ENCODE data around the gene SORCS1. TPM values are rescaled to one million over a fixed set of nuclear protein-coding genes. Genes with fewer than 3 reads are reported as not detected.

Gene SORCS1
- total and polyA plus RNA-seq, 2 experiments from 2014 or later: 1.1 to 4.6 TPM

DNA sequence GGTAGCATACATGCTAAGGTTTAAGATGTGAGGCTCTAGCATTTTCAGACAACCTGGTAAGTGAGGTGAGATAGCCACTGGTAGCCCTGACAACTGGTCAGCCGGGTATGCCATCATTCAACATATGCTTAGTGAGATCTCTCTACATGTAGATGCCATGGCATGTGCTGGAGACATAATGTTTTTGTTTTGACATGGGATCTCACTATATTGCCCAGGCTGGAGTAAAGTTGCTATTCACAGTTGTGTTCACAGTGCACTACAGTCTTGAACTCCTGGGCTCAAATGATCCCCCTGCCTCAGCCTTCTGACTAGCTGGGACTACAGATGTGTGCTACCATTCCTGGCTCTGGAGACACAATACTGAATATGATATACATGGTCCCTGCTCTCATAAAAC, 437.3 kb downstream of the SORCS1 start:
- Histone ChIP-seq H3K79me2 (no peaks in the 10 kb centered on the region), H3K27me3 (no peaks in the 10 kb centered on the region), H4K20me1 (ENCODE audit: insufficient read depth, poor library complexity, severe bottlenecking) (no peaks in the 10 kb centered on the region), H3K9me2 (replicated peaks; ENCODE audit: insufficient read depth) (no peaks in the 10 kb centered on the region), H3K36me3 (replicated peaks; ENCODE audit: insufficient read depth, low read depth) (no peaks in the 10 kb centered on the region), H3K4me2 (no peak overlapping the region), H3K9me3 (ENCODE audit: low read depth) (no peaks in the 10 kb centered on the region), H3K27ac (no peak overlapping the region), H2AFZ (no peak overlapping the region), H3K4me3 (no peak overlapping the region), H3K4me1 (ENCODE audit: insufficient read depth) (no peaks in the 10 kb centered on the region)
- TF ChIP-seq EZH2 (IDR thresholded peaks at IDR 0.05; ENCODE audit: borderline replicate concordance): no peak
- TF ChIP-seq, protein P1, sequence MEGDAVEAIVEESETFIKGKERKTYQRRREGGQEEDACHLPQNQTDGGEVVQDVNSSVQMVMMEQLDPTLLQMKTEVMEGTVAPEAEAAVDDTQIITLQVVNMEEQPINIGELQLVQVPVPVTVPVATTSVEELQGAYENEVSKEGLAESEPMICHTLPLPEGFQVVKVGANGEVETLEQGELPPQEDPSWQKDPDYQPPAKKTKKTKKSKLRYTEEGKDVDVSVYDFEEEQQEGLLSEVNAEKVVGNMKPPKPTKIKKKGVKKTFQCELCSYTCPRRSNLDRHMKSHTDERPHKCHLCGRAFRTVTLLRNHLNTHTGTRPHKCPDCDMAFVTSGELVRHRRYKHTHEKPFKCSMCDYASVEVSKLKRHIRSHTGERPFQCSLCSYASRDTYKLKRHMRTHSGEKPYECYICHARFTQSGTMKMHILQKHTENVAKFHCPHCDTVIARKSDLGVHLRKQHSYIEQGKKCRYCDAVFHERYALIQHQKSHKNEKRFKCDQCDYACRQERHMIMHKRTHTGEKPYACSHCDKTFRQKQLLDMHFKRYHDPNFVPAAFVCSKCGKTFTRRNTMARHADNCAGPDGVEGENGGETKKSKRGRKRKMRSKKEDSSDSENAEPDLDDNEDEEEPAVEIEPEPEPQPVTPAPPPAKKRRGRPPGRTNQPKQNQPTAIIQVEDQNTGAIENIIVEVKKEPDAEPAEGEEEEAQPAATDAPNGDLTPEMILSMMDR (IDR thresholded peaks at IDR 0.05; ENCODE audit: poor library complexity): no peak
- no peak for TF ChIP-seq EZH2phosphoT487 (IDR thresholded peaks at IDR 0.05; ENCODE audit: low read depth, severe bottlenecking, unreplicated experiment)
- 96% methylated on average over 1 of the region's 1 CpG for WGBS (ENCODE audit: low lambda C conversion rate, missing lambda C conversion rate)
- DNase-seq (ENCODE audit: low spot score): no peak

DNA sequence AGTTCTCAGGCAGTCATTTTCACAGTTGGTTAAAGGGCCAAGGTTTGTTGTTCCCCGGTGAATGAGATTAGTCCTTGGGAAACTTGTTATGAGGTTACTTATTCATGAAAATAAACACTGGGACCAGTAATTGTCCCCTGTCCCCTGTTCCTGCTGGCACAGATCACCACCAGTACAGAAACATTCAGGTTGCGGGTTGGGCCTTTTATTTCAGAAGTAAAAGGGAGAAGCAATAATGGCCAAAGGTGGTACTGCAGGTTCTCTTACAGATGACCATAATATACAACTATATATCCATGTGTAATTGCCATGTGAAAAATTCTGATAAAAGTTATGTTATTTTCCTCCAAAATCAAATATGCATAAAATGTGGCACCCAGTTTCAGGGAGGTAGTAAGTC, 442.0 kb downstream of the SORCS1 start:
- WGBS (ENCODE audit: low lambda C conversion rate, missing lambda C conversion rate): 74% methylated on average over 2 of the region's 2 CpGs

DNA sequence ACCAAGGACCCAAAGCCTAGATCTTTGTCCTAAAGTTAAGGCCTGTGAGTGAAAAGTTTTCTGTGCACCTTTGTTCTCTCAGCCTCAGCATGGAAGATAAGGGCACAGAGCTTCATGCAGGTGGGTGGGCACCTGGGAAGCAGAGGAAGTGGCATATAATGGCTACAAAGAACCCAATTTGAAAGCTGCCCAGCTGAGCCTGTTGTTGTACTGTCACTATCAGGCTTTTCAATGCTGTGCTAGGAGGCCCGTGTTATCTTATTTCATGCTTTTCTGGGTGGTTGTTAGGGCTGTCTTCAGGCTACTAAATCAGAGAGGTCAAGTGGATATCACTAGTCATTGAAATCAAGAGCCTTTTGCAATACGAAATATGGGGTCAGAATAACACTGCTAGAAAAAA, 443.8 kb downstream of the SORCS1 start:
- no peak for DNase-seq (ENCODE audit: low spot score)
- H3K4me1 ChIP-seq (ENCODE audit: insufficient read depth): no peaks in the 10 kb centered on the region
- 88% methylated on average over 2 of the region's 2 CpGs for WGBS (ENCODE audit: low lambda C conversion rate, missing lambda C conversion rate)

More for the DNA sequence above, 442.0 kb downstream of the SORCS1 start:
- DNase-seq (ENCODE audit: low spot score): peak; percentile 34
- Histone ChIP-seq H3K4me3 (no peak overlapping the region), H3K27ac (peak overlapping the region; percentile 58), H2AFZ (no peak overlapping the region), H3K27me3 (no peaks in the 10 kb centered on the region), H3K4me1 (ENCODE audit: insufficient read depth) (no peaks in the 10 kb centered on the region), H3K9me2 (replicated peaks; ENCODE audit: insufficient read depth) (no peaks in the 10 kb centered on the region), H3K36me3 (replicated peaks; ENCODE audit: insufficient read depth, low read depth) (no peaks in the 10 kb centered on the region), H4K20me1 (ENCODE audit: insufficient read depth, poor library complexity, severe bottlenecking) (no peaks in the 10 kb centered on the region), H3K4me2 (peak overlapping the region; percentile 33), H3K79me2 (no peaks in the 10 kb centered on the region), H3K9me3 (ENCODE audit: low read depth) (no peaks in the 10 kb centered on the region)
- TF ChIP-seq, protein P1 (IDR thresholded peaks at IDR 0.05; ENCODE audit: poor library complexity): peak; percentile 18
- TF ChIP-seq EZH2 (IDR thresholded peaks at IDR 0.05; ENCODE audit: borderline replicate concordance) (no peak), EZH2phosphoT487 (IDR thresholded peaks at IDR 0.05; ENCODE audit: low read depth, severe bottlenecking, unreplicated experiment) (no peak)

More for the DNA sequence above, 443.8 kb downstream of the SORCS1 start:
- H2AFZ ChIP-seq: no peak overlapping the region
- no peaks in the 10 kb centered on the region for H4K20me1 ChIP-seq (ENCODE audit: insufficient read depth, poor library complexity, severe bottlenecking)
- H3K27me3 ChIP-seq: no peaks in the 10 kb centered on the region
- H3K4me3 ChIP-seq: no peak overlapping the region
- H3K27ac ChIP-seq: no peak overlapping the region
- H3K4me2 ChIP-seq: no peak overlapping the region
- no peaks in the 10 kb centered on the region for H3K36me3 ChIP-seq (replicated peaks; ENCODE audit: insufficient read depth, low read depth)
- TF ChIP-seq EZH2 (IDR thresholded peaks at IDR 0.05; ENCODE audit: borderline replicate concordance) (no peak), EZH2phosphoT487 (IDR thresholded peaks at IDR 0.05; ENCODE audit: low read depth, severe bottlenecking, unreplicated experiment) (no peak)
- TF ChIP-seq, protein P1 (IDR thresholded peaks at IDR 0.05; ENCODE audit: poor library complexity): no peak
- no peaks in the 10 kb centered on the region for H3K9me2 ChIP-seq (replicated peaks; ENCODE audit: insufficient read depth)
- no peaks in the 10 kb centered on the region for H3K79me2 ChIP-seq
- H3K9me3 ChIP-seq (ENCODE audit: low read depth): no peaks in the 10 kb centered on the region
